HCT116 (cell line): ENCODE data around the gene SAMHD1. TPM values are rescaled to one million over a fixed set of nuclear protein-coding genes. Genes with fewer than 3 reads are reported as not detected.

Experiments used
- ATAC-seq: fragments of 200-7000 bp; cut with Tn5 transposase; 2 replicates; pipeline ENCODE4 v1.9.1; 2020; ENCODE audit warnings: mild to moderate bottlenecking, moderate library complexity
- BruUV-seq: library from RNA; stranded (reverse); fragments of 400-500 nt; replicated peaks from 2 replicates; lab custom pipeline; 2021; lab: Mats Ljungman, UMichigan
- CTCF ChIA-PET: fragments of 300-600 bp; sonication (Branson Sonifier 250); formaldehyde crosslinking; loops from one replicate; lab custom pipeline; 2021; ENCODE audit warnings: antibody characterized with exemption; lab: Charles Lee
- POLR2A ChIA-PET: fragments of 300-600, 350-600 bp; sonication (Branson Sonifier 250); formaldehyde crosslinking; loops from one replicate; lab custom pipeline; 2021; ENCODE audit warnings: antibody characterized with exemption; lab: Charles Lee
- RAD21 ChIA-PET, 2 experiments: fragments of 300-600 bp; sonication (Branson Sonifier 250); formaldehyde crosslinking; loops; one replicate each; lab custom pipeline; 2023; ENCODE audit warnings: low total read pairs in 2 of 2; ENCODE audit not compliant: uncharacterized antibody in 2 of 2, unreplicated experiment in 2 of 2, low non-redundant PET in 1 of 2; lab: Charles Lee
- DNase-seq: peaks from one replicate; pipeline ENCODE4 v3.0.0-alpha.2; 2010; ENCODE audit warnings: low read depth, low spot score
- H2AFZ ChIP-seq: fragments of 200-600 bp; shearing (Covaris generic), sonication (generic); 2 replicates; pipeline ENCODE4 v1.6.1; 2017; ENCODE audit warnings: low read depth, mixed run types, mixed read lengths, antibody characterized with exemption, low read length; ENCODE audit not compliant: poor library complexity, severe bottlenecking
- H3K27ac ChIP-seq: 2 replicates; pipeline ENCODE4 v1.5.1; 2012; ENCODE audit warnings: low read depth, low read length
- H3K27me3 ChIP-seq: fragments of 200-600 bp; sonication (generic); 2 replicates; pipeline ENCODE4 v1.6.1; 2016; ENCODE audit warnings: mixed run types, low read length, mixed read lengths; ENCODE audit not compliant: insufficient read depth
- H3K36me3 ChIP-seq, 2 experiments: fragments of 200-500 bp in 1 of 2; fragments of 200-600 bp in 1 of 2; sonication (Bioruptor generic) in 1 of 2; sonication (generic) in 1 of 2; 2 replicates each; pipeline versions ENCODE4 v1.5.1 to v1.6.1; 2014 to 2016; ENCODE audit warnings: low read length in 2 of 2, inconsistent platforms in 1 of 2, mixed read lengths in 1 of 2, mixed run types in 1 of 2; ENCODE audit not compliant: insufficient read depth in 2 of 2, control insufficient read depth in 1 of 2
- H3K4me1 ChIP-seq, 2 experiments: fragments of 200-600 bp in 1 of 2; sonication (generic) in 1 of 2; 2 replicates each; pipeline versions ENCODE4 v1.5.1 to v1.6.1; 2012 to 2017; ENCODE audit warnings: low read length in 2 of 2, inconsistent platforms in 1 of 2, mild to moderate bottlenecking in 1 of 2, mixed read lengths in 1 of 2, mixed run types in 1 of 2, moderate library complexity in 1 of 2; ENCODE audit not compliant: insufficient read depth in 2 of 2, control insufficient read depth in 1 of 2
- H3K4me2 ChIP-seq: fragments of 200-600 bp; sonication (generic); 2 replicates; pipeline ENCODE4 v1.6.1; 2017; ENCODE audit warnings: mixed run types, low read length, mixed read lengths
- H3K4me3 ChIP-seq, 2 experiments: fragments of 200-600 bp in 1 of 2; sonication (generic) in 1 of 2; replicated peaks in 1 of 2; 2 replicates each; pipeline ENCODE4 v1.5.1; 2011 to 2016; ENCODE audit warnings: low read length in 2 of 2, control low read depth in 1 of 2, low read depth in 1 of 2, mild to moderate bottlenecking in 1 of 2, mixed read lengths in 1 of 2, mixed run types in 1 of 2
- H3K79me2 ChIP-seq: fragments of 200-600 bp; sonication (generic); 2 replicates; pipeline ENCODE4 v1.6.1; 2017; ENCODE audit warnings: mild to moderate bottlenecking, mixed run types, low read length, moderate library complexity, mixed read lengths; ENCODE audit not compliant: insufficient read depth
- H3K9ac ChIP-seq: fragments of 200-600 bp; sonication (generic); 2 replicates; pipeline ENCODE4 v1.6.1; 2016; ENCODE audit warnings: low read length, mixed read lengths
- H3K9me2 ChIP-seq: fragments of 200-600 bp; sonication (generic), shearing (Covaris generic); 2 replicates; pipeline ENCODE4 v1.6.1; 2017; ENCODE audit warnings: mixed run types, mild to moderate bottlenecking, moderate library complexity; ENCODE audit not compliant: insufficient read depth
- H3K9me3 ChIP-seq, 2 experiments: fragments of 200-500 bp in 1 of 2; fragments of 200-600 bp in 1 of 2; sonication (Bioruptor generic) in 1 of 2; sonication (generic) in 1 of 2; 2 replicates each; pipeline ENCODE4 v1.6.1; 2014 to 2017; ENCODE audit warnings: low read length in 2 of 2, mixed read lengths in 2 of 2, inconsistent platforms in 1 of 2, low read depth in 1 of 2, mild to moderate bottlenecking in 1 of 2, mixed run types in 1 of 2, moderate library complexity in 1 of 2; ENCODE audit not compliant: control insufficient read depth in 1 of 2, insufficient read depth in 1 of 2
- H4K20me1 ChIP-seq: fragments of 200-600 bp; sonication (generic), shearing (Covaris generic); 2 replicates; pipeline ENCODE4 v1.6.1; 2017; ENCODE audit warnings: mixed run types, mild to moderate bottlenecking, moderate library complexity; ENCODE audit not compliant: insufficient read depth
- CBX3 ChIP-seq: IDR thresholded peaks from 2 replicates; pipeline ENCODE4 v1.6.1; 2012; ENCODE audit warnings: low read depth
- CEBPB ChIP-seq: IDR thresholded peaks from 2 replicates; pipeline ENCODE4 v1.6.1; 2012; ENCODE audit warnings: low read depth
- EGR1 ChIP-seq: IDR thresholded peaks from 2 replicates; pipeline ENCODE4 v1.6.1; 2012; ENCODE audit warnings: low read depth
- ELF1 ChIP-seq: IDR thresholded peaks from 2 replicates; pipeline ENCODE4 v1.6.1; 2012; ENCODE audit warnings: low read depth, borderline replicate concordance
- EZH2phosphoT487 ChIP-seq: fragments of 200-600 bp; IDR thresholded peaks from 2 replicates; pipeline ENCODE4 v1.6.1; 2018; ENCODE audit warnings: antibody characterized with exemption, borderline replicate concordance
- JUND ChIP-seq: IDR thresholded peaks from 2 replicates; pipeline ENCODE4 v1.6.1; 2012
- MAX ChIP-seq: IDR thresholded peaks from 2 replicates; pipeline ENCODE4 v1.6.1; 2012
- POLR2A ChIP-seq: IDR thresholded peaks from 2 replicates; pipeline ENCODE4 v1.7.0; 2011; ENCODE audit warnings: borderline replicate concordance; ENCODE audit not compliant: insufficient read depth, insufficient read length; ENCODE audit errors: extremely low read depth
- RAD21 ChIP-seq: IDR thresholded peaks from 2 replicates; pipeline ENCODE4 v1.6.1; 2012; ENCODE audit warnings: low read depth, mild to moderate bottlenecking
- REST ChIP-seq: IDR thresholded peaks from 2 replicates; pipeline ENCODE4 v1.6.1; 2012; ENCODE audit warnings: low read depth
- YY1 ChIP-seq: IDR thresholded peaks from 2 replicates; pipeline ENCODE4 v1.6.1; 2011; ENCODE audit warnings: low read length, low read depth, moderate library complexity, mild to moderate bottlenecking; ENCODE audit not compliant: insufficient replicate concordance; ENCODE audit errors: extremely low read depth
- ZFX ChIP-seq: fragments of 450-650 bp; IDR thresholded peaks from 2 replicates; pipeline ENCODE4 v1.6.1; 2017
- intact Hi-C: fragments of 100-400 bp; cut with micrococcal nuclease; formaldehyde crosslinking; loops from 2 replicates; pipeline ENCODE4 v1.10.0; 2022
- total RNA-seq: library from RNA; stranded (reverse); gene quantifications from one replicate; pipeline ENCODE4 v1.2.1, GENCODE V29; 2021; ENCODE audit not compliant: unreplicated experiment
- TF ChIP-seq, protein P1 (sequence below): IDR thresholded peaks from 2 replicates; pipeline ENCODE4 v1.6.1; 2012
- TF ChIP-seq, protein P2 (sequence below), 3 experiments: fragments of 200-600 bp in 1 of 3; sonication (generic) in 1 of 3; IDR thresholded peaks in 2 of 3; conservative IDR thresholded peaks in 1 of 3; 2 replicates each; pipeline ENCODE4 v1.5.1; 2012 to 2017; ENCODE audit warnings: low read depth in 2 of 3, low read length in 2 of 3, antibody characterized with exemption in 1 of 3, borderline replicate concordance in 1 of 3, control low read depth in 1 of 3, mild to moderate bottlenecking in 1 of 3, mixed read lengths in 1 of 3, mixed run types in 1 of 3, moderate library complexity in 1 of 3; ENCODE audit not compliant: insufficient read depth in 1 of 3

The SAMHD1 gene
- total RNA-seq, 1 experiment from 2014 or later = 21.4 TPM

- Histone ChIP-seq H4K20me1 (no peaks in the 10 kb centered on the region), H3K4me2 (peak overlapping the region; percentile 91), H3K36me3 (no peaks in the 10 kb centered on the region), H3K27me3 (no peaks in the 10 kb centered on the region), H3K4me3 (peak overlapping the region; percentile 47 to 62), H3K9ac (peak overlapping the region; percentile 61), H3K9me2 (no peaks in the 10 kb centered on the region), H3K9me3 (no peaks in the 10 kb centered on the region), H3K27ac (peak overlapping the region; percentile 85), H2AFZ (no peak overlapping the region), H3K79me2 (peaks cover 31% of the 10 kb centered on the region; the same call in 1 of the 2 replicates), H3K4me1 (peaks cover 16 to 48% of the 10 kb centered on the region in 2 experiments)
- no TSS peak for BruUV-seq
- POLR2A ChIA-PET = interaction anchor here (1.4 kb wide), 1 partner anchor 26 kb away, joined by 5 read pairs; no protein-coding TSS in a partner anchor
- DNase-seq = no peak
- intact Hi-C loops = no loop called here
- CTCF ChIA-PET = no interaction called here
- ATAC-seq = no peak
- RAD21 ChIA-PET = no interaction called here
- no peak for TF ChIP-seq POLR2A
- TF ChIP-seq ZFX = no peak
- TF ChIP-seq, protein P1, sequence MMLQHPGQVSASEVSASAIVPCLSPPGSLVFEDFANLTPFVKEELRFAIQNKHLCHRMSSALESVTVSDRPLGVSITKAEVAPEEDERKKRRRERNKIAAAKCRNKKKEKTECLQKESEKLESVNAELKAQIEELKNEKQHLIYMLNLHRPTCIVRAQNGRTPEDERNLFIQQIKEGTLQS = no peak
- no peak for TF ChIP-seq CBX3
Observed at GRCh38 chr20:36861625-36861874, 90.0 kb downstream of the SAMHD1 start.

GRCh38 chr20:36860811-36861624 lies 90.5 kb downstream of the SAMHD1 start:
- Histone ChIP-seq H3K9me2 (no peaks in the 10 kb centered on the region), H3K79me2 (peaks cover 31% of the 10 kb centered on the region; the same call in 1 of the 2 replicates), H3K27ac (peak overlapping the region; percentile 85), H3K9me3 (no peaks in the 10 kb centered on the region), H3K4me3 (peak overlapping the region; percentile 47 to 62; a peak in 3 of 4 replicates), H2AFZ (no peak overlapping the region), H4K20me1 (no peaks in the 10 kb centered on the region), H3K27me3 (no peaks in the 10 kb centered on the region), H3K4me1 (peaks cover 16 to 53% of the 10 kb centered on the region in 2 experiments), H3K4me2 (peak overlapping the region; percentile 91), H3K36me3 (no peaks in the 10 kb centered on the region), H3K9ac (peak overlapping the region; percentile 61; the same call in 1 of the 2 replicates)
- no peak for ATAC-seq
- ChIA-PET POLR2A (interaction anchor here (1.4 kb wide), 1 partner anchor 25 kb away, joined by 5 read pairs; no protein-coding TSS in a partner anchor), RAD21 (no interaction called here), CTCF (no interaction called here)
- intact Hi-C loops = no loop called here
- BruUV-seq = no TSS peak
- no peak for DNase-seq
- no peak for TF ChIP-seq EGR1
- no peak for TF ChIP-seq ELF1
- TF ChIP-seq YY1 = no peak
- no peak for TF ChIP-seq CEBPB
- TF ChIP-seq POLR2A = no peak
- TF ChIP-seq, protein P2, sequence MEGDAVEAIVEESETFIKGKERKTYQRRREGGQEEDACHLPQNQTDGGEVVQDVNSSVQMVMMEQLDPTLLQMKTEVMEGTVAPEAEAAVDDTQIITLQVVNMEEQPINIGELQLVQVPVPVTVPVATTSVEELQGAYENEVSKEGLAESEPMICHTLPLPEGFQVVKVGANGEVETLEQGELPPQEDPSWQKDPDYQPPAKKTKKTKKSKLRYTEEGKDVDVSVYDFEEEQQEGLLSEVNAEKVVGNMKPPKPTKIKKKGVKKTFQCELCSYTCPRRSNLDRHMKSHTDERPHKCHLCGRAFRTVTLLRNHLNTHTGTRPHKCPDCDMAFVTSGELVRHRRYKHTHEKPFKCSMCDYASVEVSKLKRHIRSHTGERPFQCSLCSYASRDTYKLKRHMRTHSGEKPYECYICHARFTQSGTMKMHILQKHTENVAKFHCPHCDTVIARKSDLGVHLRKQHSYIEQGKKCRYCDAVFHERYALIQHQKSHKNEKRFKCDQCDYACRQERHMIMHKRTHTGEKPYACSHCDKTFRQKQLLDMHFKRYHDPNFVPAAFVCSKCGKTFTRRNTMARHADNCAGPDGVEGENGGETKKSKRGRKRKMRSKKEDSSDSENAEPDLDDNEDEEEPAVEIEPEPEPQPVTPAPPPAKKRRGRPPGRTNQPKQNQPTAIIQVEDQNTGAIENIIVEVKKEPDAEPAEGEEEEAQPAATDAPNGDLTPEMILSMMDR (IDR thresholded peaks at IDR 0.05 in 2 of 3, conservative IDR thresholded peaks at IDR 0.05 in 1 of 3; ENCODE audit: borderline replicate concordance in 1 of 3, insufficient read depth in 1 of 3, low read depth in 2 of 3, low read length in 2 of 3) = no peak
- TF ChIP-seq REST = no peak
- no peak for TF ChIP-seq RAD21
- TF ChIP-seq EZH2phosphoT487 = no peak
- no peak for TF ChIP-seq MAX
- no peak for TF ChIP-seq JUND
